NCI-H1417 (cell line): ENCODE measurements around the gene ZNF23.

ENCODE experiments used
- DNase-seq, 3 experiments: peaks; one replicate each; lab custom pipeline; 2025; lab: John Stamatoyannopoulos, UW

Gene ZNF23

DNA sequence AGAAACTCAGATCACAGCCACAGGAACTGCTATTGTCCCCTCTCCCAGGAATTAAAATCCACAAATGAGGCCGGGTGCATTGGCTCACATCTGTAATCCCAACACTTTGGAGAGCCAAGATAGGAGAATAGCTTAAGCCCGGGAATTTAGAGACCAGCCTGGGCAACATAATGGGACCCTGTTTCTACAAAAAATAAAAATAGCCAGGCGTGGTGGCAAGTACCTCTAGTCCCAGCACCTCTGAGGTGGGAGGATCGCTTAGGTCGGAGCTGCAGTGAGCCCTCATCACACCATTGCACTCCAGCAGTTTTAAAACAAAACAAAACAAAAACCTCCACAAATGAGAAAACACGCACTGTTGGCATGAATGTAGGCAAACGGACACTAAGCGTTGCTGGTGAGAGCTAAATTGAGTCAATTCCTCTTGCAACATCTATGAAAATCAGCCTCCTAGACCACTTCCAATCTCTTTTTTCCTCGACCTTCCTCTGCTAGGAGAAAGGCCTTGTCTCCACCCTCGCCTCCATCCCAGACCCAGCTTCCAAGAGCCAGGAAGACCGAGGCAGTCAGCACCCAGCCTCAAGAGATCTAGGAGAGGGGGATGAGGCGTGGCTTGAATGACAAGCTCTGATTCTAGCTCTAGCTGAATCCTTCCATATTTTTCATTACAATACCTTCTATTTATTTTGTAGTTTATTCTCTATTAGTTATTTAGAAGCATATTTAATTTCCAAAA lies 35.0 kb downstream of the ZNF23 start:
- DNase-seq, result no peak

DNA sequence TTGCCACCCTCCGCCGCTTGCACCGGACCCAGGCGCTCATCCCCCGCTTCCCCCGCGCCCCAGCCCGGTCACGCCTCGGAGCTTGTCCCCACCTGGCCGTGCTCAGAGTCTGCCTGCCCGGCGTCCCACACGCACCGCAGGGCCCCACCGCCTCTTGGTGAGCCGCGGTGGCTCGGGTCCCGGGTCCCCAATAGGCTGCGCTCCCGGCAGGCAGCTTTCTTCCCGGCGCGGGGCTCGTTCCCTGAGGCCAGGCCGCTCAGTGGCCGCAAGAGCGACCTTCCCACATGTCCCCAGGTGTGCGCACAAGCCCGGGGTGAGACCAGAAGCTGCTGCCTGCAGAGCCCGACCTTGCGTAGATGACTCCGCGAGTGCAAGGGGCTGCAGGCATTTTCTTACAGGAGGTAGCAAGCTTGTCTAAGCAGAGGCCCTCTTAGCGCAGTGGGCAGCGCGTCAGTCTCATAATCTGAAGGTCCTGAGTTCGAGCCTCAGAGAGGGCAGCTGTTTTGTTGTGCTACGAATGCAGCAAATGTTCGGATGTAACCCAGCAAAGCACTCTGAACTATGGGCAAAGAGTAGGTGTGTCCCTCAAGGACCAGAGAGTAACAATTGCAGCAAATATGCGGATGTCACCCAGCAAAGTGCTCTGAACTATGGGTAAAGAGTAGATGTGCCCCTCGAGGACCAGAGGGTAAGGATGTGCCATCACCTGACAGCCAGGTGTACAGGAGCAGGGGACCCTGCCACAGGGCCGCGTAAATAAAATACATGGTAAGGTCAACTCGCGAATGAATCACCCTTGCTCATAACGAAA lies 35.8 kb downstream of the ZNF23 start:
- DNase-seq, result peak in 2 of 3 experiments; percentile 68 to 84

DNA sequence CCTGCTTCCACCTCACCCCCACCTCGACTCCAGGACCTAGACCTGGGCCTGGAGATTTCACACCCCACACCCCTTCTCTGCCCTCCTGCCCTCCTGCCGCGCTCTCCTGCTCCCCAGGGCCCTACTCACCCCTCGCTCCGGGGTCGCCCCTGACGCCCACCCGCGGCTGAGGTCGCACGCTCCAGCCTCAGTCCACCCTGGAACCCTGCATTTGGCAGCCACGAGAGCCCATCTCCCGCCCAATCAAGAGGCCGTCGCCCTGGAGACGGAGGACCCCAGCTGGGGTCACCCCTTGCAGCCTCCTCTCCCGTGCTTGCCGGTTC lies 36.3 kb downstream of the ZNF23 start:
- DNase-seq, result no peak

DNA sequence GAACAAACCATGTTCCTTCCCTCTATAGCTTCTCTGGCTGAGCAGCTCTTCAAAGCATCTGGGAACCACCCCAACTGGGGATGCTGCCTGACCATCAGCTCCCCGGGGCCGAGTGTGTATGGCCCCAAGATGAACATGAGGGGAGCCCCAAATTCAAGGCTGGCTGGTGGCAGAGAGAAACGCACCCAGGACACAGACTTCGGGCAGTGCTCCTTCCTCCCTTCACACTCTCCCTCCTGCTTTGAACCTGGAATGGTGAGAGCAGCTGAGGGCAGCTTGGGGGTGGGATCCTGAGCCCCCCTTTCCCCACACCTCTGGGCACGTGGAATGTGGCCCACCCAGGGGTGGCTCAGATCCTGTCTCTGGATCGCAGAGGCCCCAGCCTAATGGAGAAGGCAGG lies 37.4 kb downstream of the ZNF23 start:
- DNase-seq, result no peak

DNA sequence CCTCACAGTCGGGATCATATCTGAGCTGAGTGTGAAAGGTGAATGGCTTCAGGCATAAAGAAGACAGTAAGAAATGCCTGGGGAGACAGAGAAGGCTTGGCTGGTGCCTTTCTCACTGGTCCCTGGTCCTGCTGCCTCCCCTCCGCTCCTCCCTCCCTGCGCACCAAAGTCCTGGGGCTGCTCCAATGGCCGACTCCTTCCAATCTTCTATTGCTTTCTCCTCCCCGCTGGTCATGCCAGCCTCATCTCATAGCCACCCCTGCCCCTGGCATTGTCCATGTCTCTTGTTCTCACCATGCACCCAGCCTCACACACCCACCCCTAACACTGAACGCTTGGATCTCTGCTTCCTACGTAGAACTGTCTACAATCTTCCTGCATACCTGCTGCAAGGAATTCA lies 38.2 kb downstream of the ZNF23 start:
- DNase-seq, result no peak

DNA sequence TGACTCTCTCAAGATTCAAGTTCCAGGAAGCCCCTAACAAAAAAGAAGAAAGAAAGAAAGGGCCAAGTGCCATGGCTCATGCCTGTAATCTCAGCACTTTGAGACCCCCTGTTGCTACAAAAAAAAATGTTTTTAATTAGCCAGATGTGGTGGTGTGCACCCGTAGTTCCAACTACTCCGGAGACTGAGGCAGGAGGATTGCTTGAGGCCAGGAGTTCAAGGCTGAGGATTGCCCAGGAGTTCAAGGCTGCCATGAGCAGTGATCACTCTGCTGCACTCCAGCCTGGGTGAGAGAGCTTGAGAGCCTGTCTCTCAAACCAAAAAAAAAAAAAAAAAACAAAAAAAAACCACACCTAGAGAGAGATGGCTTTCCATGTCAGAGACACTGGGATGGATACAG lies 39.0 kb downstream of the ZNF23 start:
- DNase-seq, result no peak

DNA sequence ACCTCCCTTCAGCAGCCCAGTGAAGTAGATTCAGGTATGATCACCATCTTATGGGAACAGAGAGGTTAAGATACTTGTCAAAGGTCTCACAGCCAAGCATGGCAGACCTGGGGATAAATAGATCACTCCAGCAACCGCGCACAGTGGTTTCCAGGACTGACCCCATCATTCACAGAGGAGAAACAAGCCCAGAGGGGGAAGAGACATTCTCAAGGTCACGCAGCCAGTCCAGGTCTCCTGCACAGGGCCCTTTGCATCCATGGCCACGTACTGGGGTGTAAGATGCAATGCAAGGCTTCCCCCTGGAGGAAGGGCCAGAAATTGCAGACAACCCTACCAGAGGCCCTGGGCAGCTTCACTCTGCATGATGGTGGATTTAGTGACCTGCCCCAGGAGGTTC lies 40.1 kb downstream of the ZNF23 start:
- DNase-seq, result peak in 1 of 3 experiments; percentile 5

DNA sequence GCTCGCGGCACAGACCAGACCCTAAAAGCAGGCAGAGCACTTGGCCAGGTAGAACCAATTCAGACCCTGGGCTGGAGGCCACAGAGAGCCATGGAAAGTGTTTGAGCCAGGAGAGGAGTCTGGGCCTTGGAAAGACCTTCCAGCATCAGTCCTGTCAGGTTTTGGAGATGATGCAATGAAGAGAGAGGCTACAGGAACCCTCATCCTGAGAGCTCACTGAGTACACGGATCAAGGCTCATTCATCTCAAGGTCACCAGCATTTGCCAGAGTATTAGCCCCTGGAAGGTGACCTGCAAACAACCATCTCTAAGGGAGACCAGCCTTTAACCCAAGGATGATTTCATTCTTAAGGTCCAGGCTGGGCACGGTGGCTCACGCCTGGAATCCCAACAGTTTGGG lies 48.0 kb downstream of the ZNF23 start:
- DNase-seq, result no peak

DNA sequence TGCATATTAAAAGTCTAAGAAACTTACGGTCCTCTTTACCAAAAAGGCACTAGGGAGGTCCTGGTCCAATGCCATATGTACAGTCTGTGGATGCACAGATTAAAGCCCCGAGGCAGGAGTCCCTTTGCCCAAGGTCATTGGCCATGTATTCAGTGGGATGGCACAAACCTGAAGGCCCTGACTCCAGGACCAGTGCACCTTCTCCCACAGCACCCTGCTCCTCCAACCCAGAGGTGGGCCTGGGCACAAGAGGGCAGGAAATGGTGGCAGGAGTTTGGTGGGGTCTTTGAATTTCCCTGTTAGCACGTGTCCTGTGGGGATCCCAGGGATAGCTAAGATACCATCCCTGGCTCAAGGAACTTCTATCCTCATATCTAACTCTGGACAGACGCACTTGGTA lies 48.7 kb downstream of the ZNF23 start:
- no peak for DNase-seq

DNA sequence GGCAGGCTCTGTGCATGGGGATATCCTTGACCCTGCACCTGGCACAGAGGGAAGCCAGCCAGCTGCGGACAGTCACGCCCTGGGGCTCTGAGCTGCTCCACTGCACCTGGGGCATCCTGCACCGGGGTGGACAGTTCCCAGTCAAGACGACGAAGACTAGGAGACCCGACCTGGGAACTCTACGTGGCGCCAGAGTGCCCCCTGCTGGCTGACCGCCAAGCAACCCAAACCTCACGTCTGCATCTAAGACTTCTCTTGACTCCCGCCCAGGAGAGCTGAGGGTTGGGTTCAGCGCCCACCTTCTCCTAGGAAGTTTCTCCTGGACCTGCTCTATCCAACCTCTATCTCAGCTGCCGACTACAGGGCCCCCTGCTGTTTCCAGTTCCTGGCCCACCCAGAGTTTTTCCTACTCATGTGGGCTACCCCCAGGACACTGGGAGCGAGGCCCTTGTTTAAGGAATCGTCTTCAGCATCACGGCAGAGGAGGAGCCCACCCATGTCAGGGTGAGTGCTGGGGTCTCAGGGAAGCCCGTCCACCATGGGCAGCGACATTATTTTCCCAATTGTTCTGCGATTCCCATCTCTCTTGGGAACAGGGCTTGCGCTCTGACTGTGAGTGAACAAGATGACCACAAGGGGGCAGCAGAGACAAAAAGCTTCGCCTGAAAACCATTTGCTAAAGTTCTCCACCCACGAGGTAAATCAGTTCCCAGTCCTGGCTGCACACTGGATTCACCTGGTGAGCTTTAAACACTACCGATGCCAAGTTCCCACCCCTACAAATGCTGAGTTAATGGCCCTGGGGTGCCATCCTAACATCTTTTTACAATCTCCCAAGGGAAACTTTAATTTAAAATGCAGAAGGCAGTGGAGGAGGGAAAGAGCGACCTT lies 49.5 kb downstream of the ZNF23 start:
- DNase-seq, result peak; percentile 73 to 91 (median 75)

DNA sequence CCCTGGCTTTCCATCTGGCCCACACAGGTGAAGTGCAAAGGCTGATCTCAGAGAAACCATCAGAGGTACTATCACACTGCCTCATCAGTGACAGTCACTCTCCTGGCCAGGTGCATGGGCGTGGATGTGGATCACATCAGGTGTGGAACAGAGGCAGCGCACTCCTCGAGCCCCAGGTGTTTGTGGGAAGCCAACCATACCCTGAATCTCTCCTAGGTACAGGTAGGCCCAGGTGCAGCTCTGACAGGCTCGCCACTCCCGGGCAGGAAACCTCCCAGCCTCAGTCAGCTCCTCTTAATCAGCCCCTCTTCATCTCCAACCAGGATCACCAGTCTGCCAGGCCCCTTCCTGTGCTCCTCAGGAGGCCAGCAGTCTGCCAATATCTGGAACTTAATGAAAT lies 51.9 kb downstream of the ZNF23 start:
- no peak for DNase-seq

DNA sequence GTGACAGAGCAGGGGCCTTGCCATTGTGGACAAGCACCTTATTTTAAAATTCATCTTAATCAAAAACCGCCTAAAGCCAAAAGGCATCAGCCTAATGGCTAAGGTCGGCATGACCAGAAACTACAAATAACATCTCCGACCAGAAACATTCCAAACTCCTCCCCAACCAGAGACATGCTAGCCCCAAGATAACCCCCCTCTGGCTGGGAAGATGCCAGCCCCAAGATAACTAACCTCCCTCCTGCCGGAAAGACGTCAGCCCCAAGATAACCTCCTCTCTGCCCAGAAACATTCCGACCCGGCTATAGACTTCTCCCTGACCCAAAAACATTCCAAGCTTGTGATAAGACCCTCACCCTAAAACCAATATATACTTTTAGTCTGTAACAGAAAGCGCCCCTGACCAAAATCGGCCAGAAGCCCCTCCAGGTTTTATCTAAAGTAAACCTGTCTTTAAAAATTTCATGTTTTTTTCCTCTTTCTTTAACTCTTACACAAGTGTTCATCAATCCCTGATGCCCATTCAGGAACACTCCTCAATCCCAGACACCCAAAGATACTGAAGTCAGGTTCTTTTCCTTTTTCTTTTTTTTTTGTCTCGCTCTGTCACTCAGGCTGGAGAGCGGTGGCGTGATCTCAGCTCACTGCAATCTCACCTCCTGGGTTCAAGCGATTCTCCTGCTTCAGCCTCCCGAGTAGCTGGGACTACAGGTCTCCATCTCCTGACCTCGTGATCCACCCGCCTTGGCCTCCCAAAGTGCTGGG lies 52.9 kb downstream of the ZNF23 start:
- DNase-seq, result no peak

DNA sequence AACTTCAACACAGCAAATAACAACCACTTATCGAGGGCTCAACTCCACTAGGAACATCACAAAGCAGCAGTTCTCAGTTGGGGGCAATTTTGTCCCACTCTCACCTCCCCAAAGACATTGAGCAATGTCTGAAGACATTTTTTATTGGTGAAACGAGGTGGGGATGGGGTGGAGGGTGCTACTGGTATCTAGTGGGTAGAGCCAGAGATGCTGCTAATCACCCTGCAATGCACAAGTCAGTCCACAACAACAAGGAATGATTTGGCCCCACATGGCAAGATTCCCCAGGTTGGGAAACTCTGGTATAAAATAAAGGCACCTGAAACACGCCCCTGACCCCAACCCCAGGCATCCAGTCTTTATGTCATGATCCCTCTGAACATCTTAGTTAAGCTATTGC lies 53.5 kb downstream of the ZNF23 start:
- DNase-seq, result no peak

DNA sequence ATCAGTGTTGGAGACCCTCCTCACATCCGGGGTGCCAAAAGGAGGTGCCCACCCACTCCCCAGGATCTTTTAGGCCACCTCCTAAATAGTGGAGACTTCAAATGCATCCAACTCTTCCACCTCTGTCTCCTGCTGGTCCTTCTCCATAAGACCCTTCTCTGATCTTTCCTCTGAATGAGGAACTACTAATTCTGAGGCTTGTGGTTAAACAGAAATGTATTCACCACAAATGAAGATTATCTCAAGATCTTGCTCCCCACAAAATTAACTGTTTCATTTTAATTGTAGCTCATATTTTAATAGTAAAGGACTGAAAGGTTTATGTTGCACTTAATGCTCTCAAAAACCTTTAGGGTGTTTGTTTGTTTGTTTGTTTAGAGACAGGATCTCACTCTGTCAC lies 54.3 kb downstream of the ZNF23 start:
- no peak for DNase-seq

DNA sequence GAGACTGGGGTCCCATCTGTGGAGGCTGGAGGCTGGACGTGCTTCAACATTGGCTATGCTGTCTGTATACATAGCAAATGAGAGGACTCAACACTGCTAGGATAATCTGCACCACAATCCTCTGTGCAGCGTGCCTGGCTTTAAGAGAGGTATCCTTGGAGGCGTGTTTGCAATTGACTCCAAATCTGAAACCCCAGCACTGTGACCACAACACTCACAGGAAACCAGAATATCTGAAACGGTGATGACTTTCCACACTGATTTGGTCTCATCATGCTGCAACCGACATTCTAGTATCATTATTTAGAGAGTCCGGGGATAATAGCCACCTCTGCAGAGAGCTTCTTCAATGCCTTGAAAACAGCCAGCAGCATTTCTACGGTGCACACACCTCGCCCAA lies 55.3 kb downstream of the ZNF23 start:
- DNase-seq, result no peak

DNA sequence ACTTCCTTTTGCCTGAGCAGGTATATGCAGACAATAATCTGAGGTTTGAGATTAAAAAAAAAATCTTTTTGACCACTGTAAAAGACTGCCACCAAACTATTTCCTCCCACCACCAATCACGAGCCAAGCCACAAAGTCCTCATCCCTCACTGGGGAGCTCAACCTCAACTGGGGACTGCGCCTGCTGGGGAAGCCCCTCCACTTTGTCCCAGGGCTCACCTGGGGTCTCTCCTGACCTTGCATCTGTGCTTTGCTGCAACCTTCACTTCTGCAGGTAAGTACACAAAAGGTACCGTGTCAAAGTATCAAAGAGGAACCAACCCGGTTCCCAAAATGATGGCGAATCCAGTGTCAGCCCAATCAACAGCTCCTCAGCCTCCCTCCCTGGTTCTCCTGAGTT lies 55.7 kb downstream of the ZNF23 start:
- DNase-seq, result no peak

DNA sequence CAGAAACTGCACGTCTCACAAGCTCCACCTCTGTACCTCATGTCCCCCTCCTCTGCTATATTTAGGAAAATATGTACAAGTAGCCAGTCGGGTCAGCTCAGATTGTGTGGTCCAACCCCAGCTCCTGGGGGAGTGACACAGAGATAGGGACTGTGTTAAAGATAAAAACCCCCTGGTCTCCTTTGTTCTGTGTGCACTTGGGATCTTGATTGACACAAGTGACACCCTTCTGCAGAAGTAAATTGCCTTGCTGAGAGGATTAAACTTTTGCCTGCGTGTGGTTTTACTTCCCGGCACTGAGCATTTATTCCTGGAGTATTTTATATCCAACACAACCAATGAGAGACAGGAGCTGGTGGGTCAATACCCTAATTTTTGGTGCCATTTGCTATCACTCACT lies 57.7 kb downstream of the ZNF23 start:
- no peak for DNase-seq

DNA sequence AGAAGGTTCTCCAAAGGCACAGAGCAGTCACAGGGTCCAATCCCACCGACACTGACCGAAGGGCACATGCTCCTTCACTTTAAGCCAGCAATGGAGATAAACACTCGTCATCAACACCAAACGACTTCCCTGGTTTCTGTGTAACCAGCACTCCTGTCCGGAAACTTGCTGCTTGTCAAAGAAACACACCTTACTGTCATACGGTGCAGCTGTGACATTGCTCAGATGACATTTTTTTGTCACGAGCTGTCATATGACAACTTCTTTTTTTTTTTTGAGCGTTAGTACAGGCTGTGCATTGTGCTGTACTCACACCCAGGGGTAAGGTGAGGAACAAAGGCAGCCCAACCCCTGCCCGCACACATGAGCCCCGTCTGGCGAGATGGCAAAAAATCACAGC lies 59.4 kb downstream of the ZNF23 start:
- no peak for DNase-seq

DNA sequence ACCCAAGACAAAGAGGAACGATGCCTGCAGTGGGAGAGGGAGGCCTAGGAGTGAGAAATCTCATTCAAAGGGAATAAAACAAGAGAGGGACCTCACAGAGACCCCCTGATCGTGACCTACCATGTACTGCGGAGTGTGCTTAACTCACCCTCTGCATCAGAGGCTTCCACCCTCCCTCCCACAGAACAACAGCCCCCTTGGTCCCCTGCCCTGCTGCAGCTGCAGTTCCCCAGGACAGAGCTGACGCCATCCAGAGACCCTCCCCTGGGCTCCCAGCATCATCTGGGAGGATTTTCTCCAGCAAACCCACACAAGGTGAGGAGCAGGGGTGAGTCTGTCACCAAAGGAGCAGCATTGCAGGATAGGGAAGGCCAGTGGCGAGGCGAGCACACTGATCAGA lies 60.0 kb downstream of the ZNF23 start:
- no peak for DNase-seq

DNA sequence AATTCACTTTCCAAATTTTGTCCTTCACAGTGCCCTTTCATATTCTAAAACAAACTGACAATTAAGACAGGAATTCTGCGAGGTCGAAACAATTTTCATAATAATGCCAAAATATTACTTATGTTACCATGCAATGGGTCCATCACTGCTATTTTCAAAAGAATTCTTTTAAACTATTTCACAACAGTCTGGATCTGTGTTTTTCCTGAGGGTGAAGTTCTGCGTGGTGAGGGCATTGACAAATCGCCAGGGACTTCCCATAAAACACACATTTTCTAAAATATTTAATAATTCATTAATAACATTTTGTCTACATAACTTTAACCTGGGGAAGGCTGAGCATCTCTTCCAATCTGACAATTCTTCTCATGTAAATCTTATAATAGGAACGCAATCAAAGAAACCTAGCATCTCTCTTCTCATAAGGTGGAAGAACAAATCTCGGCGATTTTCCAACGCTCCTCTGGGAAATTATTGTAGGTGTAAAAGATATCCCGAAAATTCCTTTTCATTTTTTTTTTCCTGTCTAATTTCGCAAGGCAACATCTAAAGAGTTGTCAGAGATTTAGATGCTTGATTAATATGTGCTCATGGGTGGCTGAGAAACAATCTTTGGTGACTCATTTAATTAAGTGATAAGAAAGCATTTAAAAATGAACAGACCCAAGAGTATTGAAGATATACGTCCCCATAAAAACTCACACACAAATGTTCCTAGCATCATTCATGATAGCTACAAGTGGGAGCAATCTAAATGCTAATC lies 62.1 kb downstream of the ZNF23 start:
- no peak for DNase-seq
